Subcutaneous adipose tissue (tissue), 4 donors: ENCODE measurements around the gene KRTAP21-1. TPM values are rescaled to one million over a fixed set of nuclear protein-coding genes. Genes with fewer than 3 reads are reported as not detected.
"Not testable (repeated sequence)": the region's sequence is repeated elsewhere in the genome, so short reads cannot be mapped to it uniquely, and the experiment has no call there.

Experiments used
- total RNA-seq, 4 donors: library from RNA; depleted of rRNA; stranded (reverse); fragments of >200 nt; gene quantifications; one replicate each; pipeline ENCODE4 v1.1.0, GENCODE V29; 2016
- TF ChIP-seq, protein P1 (sequence below): fragments of 450-650 bp; IDR thresholded peaks from one replicate; pipeline ENCODE4 v1.5.1; 2016; ENCODE audit warnings: low read depth, mild to moderate bottlenecking, control low read depth, antibody characterized with exemption, moderate library complexity

KRTAP21-1 gene
- not detected for total RNA-seq

- TF ChIP-seq, protein P1, sequence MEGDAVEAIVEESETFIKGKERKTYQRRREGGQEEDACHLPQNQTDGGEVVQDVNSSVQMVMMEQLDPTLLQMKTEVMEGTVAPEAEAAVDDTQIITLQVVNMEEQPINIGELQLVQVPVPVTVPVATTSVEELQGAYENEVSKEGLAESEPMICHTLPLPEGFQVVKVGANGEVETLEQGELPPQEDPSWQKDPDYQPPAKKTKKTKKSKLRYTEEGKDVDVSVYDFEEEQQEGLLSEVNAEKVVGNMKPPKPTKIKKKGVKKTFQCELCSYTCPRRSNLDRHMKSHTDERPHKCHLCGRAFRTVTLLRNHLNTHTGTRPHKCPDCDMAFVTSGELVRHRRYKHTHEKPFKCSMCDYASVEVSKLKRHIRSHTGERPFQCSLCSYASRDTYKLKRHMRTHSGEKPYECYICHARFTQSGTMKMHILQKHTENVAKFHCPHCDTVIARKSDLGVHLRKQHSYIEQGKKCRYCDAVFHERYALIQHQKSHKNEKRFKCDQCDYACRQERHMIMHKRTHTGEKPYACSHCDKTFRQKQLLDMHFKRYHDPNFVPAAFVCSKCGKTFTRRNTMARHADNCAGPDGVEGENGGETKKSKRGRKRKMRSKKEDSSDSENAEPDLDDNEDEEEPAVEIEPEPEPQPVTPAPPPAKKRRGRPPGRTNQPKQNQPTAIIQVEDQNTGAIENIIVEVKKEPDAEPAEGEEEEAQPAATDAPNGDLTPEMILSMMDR = not testable (repeated sequence)
These were observed at the start of gene KRTAP21-1 for GRCh38 chr21:30755328-30755727. Gene KRTAP21-1, minus strand, starts transcription at chr21:30755428. Its CDS starts 50 bp downstream, at chr21:30755378.

DNA sequence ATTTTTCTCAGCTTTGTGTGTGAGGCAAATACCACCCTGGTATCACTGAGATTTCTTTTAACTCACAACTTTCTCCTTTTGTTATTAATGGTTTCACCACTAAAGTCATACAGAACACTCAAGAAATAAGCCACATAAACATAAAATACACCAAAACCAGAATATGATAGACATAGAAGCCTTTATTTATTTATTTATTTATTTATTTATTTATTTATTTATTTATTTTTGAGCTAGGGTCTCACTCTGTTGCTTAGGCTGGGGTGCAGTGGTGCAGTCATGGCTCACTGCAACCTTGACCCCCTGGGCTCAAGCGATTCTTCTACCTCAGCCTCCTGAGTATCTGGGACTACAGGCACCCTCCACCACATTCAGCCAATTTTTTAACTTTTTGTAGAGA lies 45.4 kb upstream of the KRTAP21-1 start:
- TF ChIP-seq, protein P1 = no peak

GRCh38 chr21:30793581-30794314 lies 38.5 kb upstream of the KRTAP21-1 start:
- TF ChIP-seq, protein P1 = no peak

GRCh38 chr21:30779249-30779648 lies 24.0 kb upstream of the KRTAP21-1 start:
- TF ChIP-seq, protein P1 = no peak

DNA sequence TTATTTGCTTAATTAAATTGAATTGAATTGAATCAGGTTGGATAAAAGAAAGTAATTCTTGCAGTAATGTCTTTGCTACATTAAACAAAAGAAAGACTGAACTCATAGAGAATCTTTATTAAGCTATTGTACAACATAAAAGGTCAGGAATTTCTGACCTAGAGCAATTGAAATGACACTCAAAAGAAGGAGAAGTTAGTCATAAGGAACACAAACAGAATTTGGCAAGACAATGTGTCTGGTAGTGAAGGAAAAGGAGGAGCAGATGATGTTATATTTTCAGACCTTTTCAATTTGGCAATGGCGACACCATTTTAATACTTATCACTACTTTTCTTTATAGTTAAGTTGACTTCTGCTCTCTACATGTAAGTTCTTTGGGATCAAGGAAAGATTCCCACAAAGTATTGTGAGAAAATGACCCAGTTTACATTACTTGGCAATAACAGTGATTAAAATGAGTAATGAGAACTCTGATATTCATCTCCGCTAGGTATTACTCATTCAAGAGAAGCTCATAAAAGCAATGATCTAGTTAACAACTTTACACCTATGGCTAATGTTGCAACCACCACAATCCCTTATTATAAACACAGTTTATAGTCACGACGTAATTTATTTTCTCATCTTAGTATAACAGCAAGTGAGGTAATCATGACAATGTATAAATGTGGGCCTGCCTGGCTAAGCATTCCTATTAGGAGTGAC lies 14.7 kb upstream of the KRTAP21-1 start:
- TF ChIP-seq, protein P1 = no peak

DNA sequence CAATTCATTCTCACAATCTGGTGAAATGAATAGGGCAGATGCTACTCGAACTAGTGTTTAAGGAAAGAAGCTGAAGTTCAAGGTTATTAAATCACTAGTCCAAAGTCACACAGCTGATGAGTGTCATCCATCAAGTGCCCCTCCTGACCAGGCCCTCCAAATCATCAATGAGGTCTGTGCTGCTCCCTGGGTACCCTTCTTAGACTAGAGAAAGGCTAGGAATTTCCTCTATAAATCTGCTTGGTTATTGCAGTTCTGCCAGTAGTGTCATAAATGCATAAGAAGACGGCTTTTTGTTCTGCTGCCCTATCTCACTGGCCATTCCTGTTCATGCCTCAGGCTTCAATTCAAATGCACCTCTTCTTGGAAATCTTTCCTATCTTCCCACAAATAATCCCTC lies 5.5 kb upstream of the KRTAP21-1 start:
- TF ChIP-seq, protein P1 = no peak

DNA sequence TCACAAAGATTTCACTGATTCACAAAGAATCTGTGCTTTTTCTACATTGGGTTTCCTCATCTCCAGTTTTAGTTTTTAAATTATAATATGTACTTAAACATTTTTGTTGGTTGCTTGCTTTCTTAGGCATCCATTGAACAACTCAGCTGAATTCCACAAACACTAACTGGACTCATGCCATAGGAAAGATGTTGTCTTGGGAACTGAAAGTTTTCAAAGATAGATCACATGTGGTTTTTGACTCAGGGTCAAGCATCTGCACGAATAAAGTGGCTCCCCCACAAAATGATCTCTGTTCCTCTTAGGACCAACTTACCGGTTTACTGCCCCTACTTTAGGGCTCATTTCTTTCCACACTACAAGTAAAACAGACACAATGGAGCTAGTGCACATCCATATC lies 3.1 kb upstream of the KRTAP21-1 start:
- TF ChIP-seq, protein P1 = no peak
